Measurements from ENCODE around the gene ABTB2. TPM values are rescaled to one million over a fixed set of nuclear protein-coding genes. Genes with fewer than 3 reads are reported as not detected.

Gene ABTB2
- polyA plus RNA-seq, 2 of the 4 experiments (the other 2 are of a cell fraction): 8.9 to 15.4 TPM

- peaks cover 74% of the 10 kb centered on the region for H3K4me1 ChIP-seq
- ATAC-seq (no peak), FAIRE-seq (no peak), DNase-seq (ENCODE audit: low read depth in 1 of 2, low spot score in 1 of 2) (no peak)
- TF ChIP-seq POLR2AphosphoS2 (conservative IDR thresholded peaks at IDR 0.05; ENCODE audit: low read length): no peak
- WGBS (ENCODE audit: missing lambda C conversion rate): 81% methylated on average over 3 of the region's 3 CpGs
- no peaks in the 10 kb centered on the region for H3K9me3 ChIP-seq
- ChIA-PET POLR2A (no interaction called here), CTCF (interaction anchor here (1.0 to 3.7 kb wide), 3 partner anchors 12 to 145 kb away, joined by 3 to 20 read pairs (median 11); partner anchors contain the start of gene ABTB2)
- H3K27ac ChIP-seq: peak overlapping the region in 1 of 2 experiments; percentile 61; a peak in 3 of 6 replicates
- no peak overlapping the region for H3K4me3 ChIP-seq
- H3K4me2 ChIP-seq: peak overlapping the region; percentile 64; the same call in 1 of the 3 replicates
These were observed 145.2 kb downstream of the ABTB2 start for GRCh38 chr11:34212566-34212965.

- ChIA-PET POLR2A (interaction anchor here (2.0 kb wide), 1 partner anchor 148 kb away, joined by 5 read pairs; the partner anchor contains the start of gene ABTB2), CTCF (interaction anchor here (0.6 to 3.7 kb wide), 8 partner anchors 16 to 152 kb away, joined by 3 to 20 read pairs (median 3); no protein-coding TSS in a partner anchor)
- 60% methylated on average over 5 of the region's 5 CpGs for WGBS (ENCODE audit: missing lambda C conversion rate)
- Histone ChIP-seq H3K27ac (peak overlapping the region in 1 of 2 experiments; percentile 72; a peak in 2 of 6 replicates), H3K4me2 (no peak overlapping the region), H3K4me3 (no peak overlapping the region), H3K9me3 (no peaks in the 10 kb centered on the region), H3K4me1 (peaks cover 77% of the 10 kb centered on the region)
- ATAC-seq (peak in 1 of 2 experiments; percentile 47; a peak in 3 of 6 replicates), DNase-seq (ENCODE audit: low read depth in 1 of 2, low spot score in 1 of 2) (peak in 1 of 2 experiments; percentile 52), FAIRE-seq (no peak)
- TF ChIP-seq NPAS2 (CRISPR knock-in tag; IDR thresholded peaks at IDR 0.05; ENCODE audit: borderline replicate concordance) (no peak), RCOR1 (IDR thresholded peaks at IDR 0.05; ENCODE audit: low read depth, low read length) (no peak), JUNB (IDR thresholded peaks at IDR 0.05) (no peak), ZSCAN20 (CRISPR knock-in tag; IDR thresholded peaks at IDR 0.05) (no peak), SMC3 (IDR thresholded peaks at IDR 0.05) (0 out of 3 replicates have a peak, but pooled peaks have one; percentile 15), NR3C1 (IDR thresholded peaks at IDR 0.05) (no peak), BHLHE40 (IDR thresholded peaks at IDR 0.05; ENCODE audit: low read depth, low read length) (no peak), RAD21 (conservative IDR thresholded peaks at IDR 0.05 in 1 of 2, IDR thresholded peaks at IDR 0.05 in 1 of 2) (peak in 1 of 2 experiments; percentile 48; a peak in 2 of 5 replicates), HES2 (IDR thresholded peaks at IDR 0.05) (no peak), HDAC2 (IDR thresholded peaks at IDR 0.05) (no peak), TP53 (CRISPR knock-in tag; IDR thresholded peaks at IDR 0.05) (no peak)
These were observed 148.0 kb downstream of the ABTB2 start for GRCh38 chr11:34209809-34210208.

- ATAC-seq (peak; percentile 42 to 49; a peak in 4 of 6 replicates), FAIRE-seq (no peak), DNase-seq (ENCODE audit: low read depth in 1 of 2, low spot score in 1 of 2) (peak; percentile 44 to 50)
- Histone ChIP-seq H3K4me2 (peak overlapping the region; percentile 50), H3K4me1 (peaks cover 77% of the 10 kb centered on the region), H3K27ac (peak overlapping the region; percentile 40 to 72; a peak in 5 of 6 replicates), H3K9me3 (no peaks in the 10 kb centered on the region), H3K4me3 (no peak overlapping the region)
- CTCF ChIA-PET: interaction anchor here (1.1 to 2.8 kb wide), 4 partner anchors 15 to 149 kb away, joined by 3 to 23 read pairs (median 6); partner anchors contain the start of gene ABTB2
- WGBS (ENCODE audit: missing lambda C conversion rate): 67% methylated on average over 11 of the region's 11 CpGs
- no peak for TF ChIP-seq FOSL2 (IDR thresholded peaks at IDR 0.05)
- peak; percentile 45 for TF ChIP-seq FOSL2 (CRISPR knock-in tag; IDR thresholded peaks at IDR 0.05)
- 0 out of 3 replicates have a peak, but pooled peaks have one; percentile 10 for TF ChIP-seq SMC3 (IDR thresholded peaks at IDR 0.05)
- no peak for TF ChIP-seq PBX3 (IDR thresholded peaks at IDR 0.05)
- peak; percentile 13 to 87 for TF ChIP-seq CEBPB (IDR thresholded peaks at IDR 0.05)
- peak; percentile 50; the same call in 1 of the 2 replicates for TF ChIP-seq HES2 (IDR thresholded peaks at IDR 0.05)
- POLR2A ChIA-PET: no interaction called here
These were observed 149.3 kb downstream of the ABTB2 start for GRCh38 chr11:34208266-34209135.

Data from A549 (cell line).